ENCODE data around the gene GRM3. TPM values are rescaled to one million over a fixed set of nuclear protein-coding genes. Genes with fewer than 3 reads are reported as not detected.

The GRM3 gene
- total RNA-seq, 3 donors from 2014 or later (not counting 1 experiment from before 2014, with no cell fraction given), result not detected

GRCh38 chr7:86664486-86664885 lies 20.8 kb downstream of the GRM3 start:
- Mint-ChIP-seq H3K9me3 (peaks cover 9 to 10% of the 10 kb centered on the region in 2 donors), H3K27ac (no peak overlapping the region), H3K36me3 (no peaks in the 10 kb centered on the region), H3K4me1 (no peaks in the 10 kb centered on the region), H3K27me3 (ENCODE audit: low read depth in 2 of 2) (no peaks in the 10 kb centered on the region), H3K4me3 (no peak overlapping the region)
- Histone ChIP-seq H3K27me3 (ENCODE audit: control insufficient read depth, insufficient read depth, low read length) (no peaks in the 10 kb centered on the region), H3K9me3 (ENCODE audit: control insufficient read depth, insufficient read depth, low read length) (no peaks in the 10 kb centered on the region), H3K4me1 (ENCODE audit: control insufficient read depth, insufficient read depth, low read length) (no peaks in the 10 kb centered on the region), H3K27ac (ENCODE audit: low read length) (no peak overlapping the region), H3K4me3 (ENCODE audit: low read length) (no peak overlapping the region), H3K36me3 (ENCODE audit: control insufficient read depth, insufficient read depth, low read length) (no peaks in the 10 kb centered on the region)
- no peak for ATAC-seq
- TF ChIP-seq CTCF (IDR thresholded peaks at IDR 0.05), result no peak
- no peak for DNase-seq
- intact Hi-C loops (cut with micrococcal nuclease), result no loop called here
- WGBS (ENCODE audit: insufficient coverage), result 100% methylated on average over 1 of the region's 1 CpG

GRCh38 chr7:86664991-86665390 lies 21.3 kb downstream of the GRM3 start:
- Mint-ChIP-seq H3K27ac (no peak overlapping the region), H3K9me3 (peaks cover 12 to 14% of the 10 kb centered on the region in 2 donors), H3K4me3 (no peak overlapping the region), H3K4me1 (no peaks in the 10 kb centered on the region), H3K36me3 (no peaks in the 10 kb centered on the region), H3K27me3 (ENCODE audit: low read depth in 2 of 2) (no peaks in the 10 kb centered on the region)
- H3K4me1 ChIP-seq (ENCODE audit: control insufficient read depth, insufficient read depth, low read length), result no peaks in the 10 kb centered on the region
- H3K9me3 ChIP-seq (ENCODE audit: control insufficient read depth, insufficient read depth, low read length), result no peaks in the 10 kb centered on the region
- no peaks in the 10 kb centered on the region for H3K27me3 ChIP-seq (ENCODE audit: control insufficient read depth, insufficient read depth, low read length)
- no peak for TF ChIP-seq CTCF (IDR thresholded peaks at IDR 0.05)
- H3K4me3 ChIP-seq (ENCODE audit: low read length), result no peak overlapping the region
- no peak overlapping the region for H3K27ac ChIP-seq (ENCODE audit: low read length)
- ATAC-seq (no peak), DNase-seq (no peak)
- H3K36me3 ChIP-seq (ENCODE audit: control insufficient read depth, insufficient read depth, low read length), result no peaks in the 10 kb centered on the region
- WGBS (ENCODE audit: insufficient coverage), result 71% methylated on average over 1 of the region's 5 CpGs
- intact Hi-C loops (cut with micrococcal nuclease), result no loop called here

- Mint-ChIP-seq H3K27me3 (ENCODE audit: low read depth in 2 of 2) (no peaks in the 10 kb centered on the region), H3K4me1 (no peaks in the 10 kb centered on the region)
- DNase-seq, result no peak
Observed at GRCh38 chr7:86665669-86666068, 22.0 kb downstream of the GRM3 start.

More at GRCh38 chr7:86665669-86666068, 22.0 kb downstream of the GRM3 start:
- no peaks in the 10 kb centered on the region for H3K36me3 Mint-ChIP-seq
- Histone ChIP-seq H3K4me3 (ENCODE audit: low read length) (no peak overlapping the region), H3K36me3 (ENCODE audit: control insufficient read depth, insufficient read depth, low read length) (no peaks in the 10 kb centered on the region), H3K4me1 (ENCODE audit: control insufficient read depth, insufficient read depth, low read length) (no peaks in the 10 kb centered on the region), H3K27me3 (ENCODE audit: control insufficient read depth, insufficient read depth, low read length) (no peaks in the 10 kb centered on the region), H3K27ac (ENCODE audit: low read length) (no peak overlapping the region), H3K9me3 (ENCODE audit: control insufficient read depth, insufficient read depth, low read length) (no peaks in the 10 kb centered on the region)
- WGBS (ENCODE audit: insufficient coverage), result 57% methylated on average over 1 of the region's 2 CpGs
- H3K27ac Mint-ChIP-seq, result no peak overlapping the region
- intact Hi-C loops (cut with micrococcal nuclease), result no loop called here
- no peak for TF ChIP-seq CTCF (IDR thresholded peaks at IDR 0.05)
- H3K9me3 Mint-ChIP-seq, result peaks cover 14 to 15% of the 10 kb centered on the region in 2 donors
- no peak for ATAC-seq
- H3K4me3 Mint-ChIP-seq, result no peak overlapping the region
